Calu3 (cell line): ENCODE measurements around the gene CCNQ. TPM values are rescaled to one million over a fixed set of nuclear protein-coding genes. Genes with fewer than 3 reads are reported as not detected.
"Not testable (repeated sequence)": the region's sequence is repeated elsewhere in the genome, so short reads cannot be mapped to it uniquely, and the experiment has no call there.

Source experiments
- BruUV-seq: library from RNA; stranded (reverse); fragments of 400-500 nt; replicated peaks from 2 replicates; lab custom pipeline; 2021; lab: Mats Ljungman, UMichigan
- CTCF ChIA-PET: fragments of 300-600 bp; sonication (Branson Sonifier 250); formaldehyde crosslinking; loops from one replicate; lab custom pipeline; 2022; ENCODE audit warnings: antibody characterized with exemption; lab: Charles Lee
- DNase-seq: peaks from one replicate; pipeline ENCODE4 v3.0.0; 2022
- H3K27ac Mint-ChIP-seq: one replicate; pipeline ENCODE4 v1.8.0; 2022; ENCODE audit warnings: mixed read lengths; ENCODE audit not compliant: unreplicated experiment
- H3K27me3 Mint-ChIP-seq: one replicate; pipeline ENCODE4 v1.8.0; 2022; ENCODE audit warnings: mixed read lengths; ENCODE audit not compliant: unreplicated experiment
- H3K36me3 Mint-ChIP-seq: one replicate; pipeline ENCODE4 v1.8.0; 2022; ENCODE audit warnings: mild to moderate bottlenecking, moderate library complexity, mixed read lengths; ENCODE audit not compliant: insufficient read depth, unreplicated experiment
- H3K4me1 Mint-ChIP-seq: one replicate; pipeline ENCODE4 v1.8.0; 2022; ENCODE audit warnings: mild to moderate bottlenecking, low read depth, mixed read lengths; ENCODE audit not compliant: unreplicated experiment
- H3K4me3 Mint-ChIP-seq: one replicate; pipeline ENCODE4 v1.8.0; 2022; ENCODE audit warnings: mild to moderate bottlenecking, low read depth, moderate library complexity, mixed read lengths; ENCODE audit not compliant: unreplicated experiment
- H3K9me3 Mint-ChIP-seq: one replicate; pipeline ENCODE4 v1.8.0; 2022; ENCODE audit warnings: low read depth, mixed read lengths; ENCODE audit not compliant: unreplicated experiment
- CTCF ChIP-seq: fragments of 200-600 bp; IDR thresholded peaks from one replicate; pipeline ENCODE4 v1.8.0; 2022; ENCODE audit warnings: antibody characterized with exemption; ENCODE audit not compliant: unreplicated experiment
- intact Hi-C: fragments of 100-400 bp; cut with micrococcal nuclease; formaldehyde crosslinking; loops from one replicate; pipeline ENCODE4 v1.10.0; 2022; ENCODE audit not compliant: unreplicated experiment
- total RNA-seq: library from RNA; stranded (reverse); gene quantifications from 2 replicates; pipeline ENCODE4 v1.2.3, GENCODE V29; 2022

Gene CCNQ
- total RNA-seq, 1 experiment from 2014 or later, result 18.9 TPM

DNA sequence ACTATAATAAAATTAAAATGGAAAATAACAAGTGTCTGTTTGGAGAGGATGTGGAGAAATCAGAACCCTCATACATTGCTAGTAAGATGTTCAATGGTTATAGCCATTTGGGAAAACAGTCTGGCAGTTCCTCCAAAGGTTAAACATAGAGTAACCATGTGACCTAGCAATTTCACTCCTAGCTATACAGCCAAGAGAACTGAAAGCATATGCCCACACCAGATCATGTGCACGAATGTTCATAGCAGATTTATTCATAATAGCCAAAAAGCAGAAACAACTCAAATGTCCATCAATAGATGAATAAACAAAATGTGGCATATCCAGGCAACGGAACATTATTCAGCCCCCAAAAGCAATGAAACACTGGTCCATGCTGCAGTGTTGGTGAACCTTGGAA is 9.4 kb upstream of the CCNQ start:
- no peak for TF ChIP-seq CTCF
- CTCF ChIA-PET, result interaction anchor here (1.3 kb wide), 1 partner anchor 100 kb away, joined by 3 read pairs; no protein-coding TSS in a partner anchor
- Mint-ChIP-seq H3K27me3 (peaks cover 67% of the 10 kb centered on the region), H3K4me3 (no peak overlapping the region), H3K4me1 (no peaks in the 10 kb centered on the region), H3K36me3 (peaks cover 11% of the 10 kb centered on the region), H3K9me3 (no peaks in the 10 kb centered on the region), H3K27ac (no peak overlapping the region)
- intact Hi-C loops, result no loop called here
- BruUV-seq, result no TSS peak
- no peak for DNase-seq

DNA sequence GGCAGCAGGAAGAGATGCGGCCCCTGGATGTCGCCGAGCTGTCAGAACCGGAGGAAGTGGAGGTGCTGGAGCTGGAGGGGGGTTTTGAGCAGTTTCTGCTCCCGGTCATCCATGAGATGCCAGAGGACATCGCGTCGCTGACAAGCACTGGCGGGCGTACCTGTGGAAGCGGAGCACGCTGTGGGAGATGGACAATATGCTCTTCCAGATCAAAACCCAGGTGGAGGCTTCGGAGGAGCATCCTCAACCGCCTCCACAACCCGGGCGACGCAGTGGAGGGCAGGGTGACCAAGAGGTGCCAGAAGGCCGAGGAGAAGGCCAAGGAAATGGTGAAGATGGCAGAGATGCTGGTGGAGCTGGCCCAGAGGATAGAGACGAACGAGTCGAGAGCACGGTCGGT is 7.6 kb upstream of the CCNQ start:
- intact Hi-C loops, result no loop called here
- H3K36me3 Mint-ChIP-seq, result peaks cover 11% of the 10 kb centered on the region
- peaks cover 2% of the 10 kb centered on the region for H3K4me1 Mint-ChIP-seq
- no peak for TF ChIP-seq CTCF
- H3K27me3 Mint-ChIP-seq, result peaks cover 74% of the 10 kb centered on the region
- no TSS peak for BruUV-seq
- H3K27ac Mint-ChIP-seq, result no peak overlapping the region
- DNase-seq, result no peak
- H3K9me3 Mint-ChIP-seq, result no peaks in the 10 kb centered on the region
- H3K4me3 Mint-ChIP-seq, result no peak overlapping the region
- CTCF ChIA-PET, result interaction anchor here (1.5 kb wide), 1 partner anchor 30 kb away, joined by 3 read pairs; no protein-coding TSS in a partner anchor

DNA sequence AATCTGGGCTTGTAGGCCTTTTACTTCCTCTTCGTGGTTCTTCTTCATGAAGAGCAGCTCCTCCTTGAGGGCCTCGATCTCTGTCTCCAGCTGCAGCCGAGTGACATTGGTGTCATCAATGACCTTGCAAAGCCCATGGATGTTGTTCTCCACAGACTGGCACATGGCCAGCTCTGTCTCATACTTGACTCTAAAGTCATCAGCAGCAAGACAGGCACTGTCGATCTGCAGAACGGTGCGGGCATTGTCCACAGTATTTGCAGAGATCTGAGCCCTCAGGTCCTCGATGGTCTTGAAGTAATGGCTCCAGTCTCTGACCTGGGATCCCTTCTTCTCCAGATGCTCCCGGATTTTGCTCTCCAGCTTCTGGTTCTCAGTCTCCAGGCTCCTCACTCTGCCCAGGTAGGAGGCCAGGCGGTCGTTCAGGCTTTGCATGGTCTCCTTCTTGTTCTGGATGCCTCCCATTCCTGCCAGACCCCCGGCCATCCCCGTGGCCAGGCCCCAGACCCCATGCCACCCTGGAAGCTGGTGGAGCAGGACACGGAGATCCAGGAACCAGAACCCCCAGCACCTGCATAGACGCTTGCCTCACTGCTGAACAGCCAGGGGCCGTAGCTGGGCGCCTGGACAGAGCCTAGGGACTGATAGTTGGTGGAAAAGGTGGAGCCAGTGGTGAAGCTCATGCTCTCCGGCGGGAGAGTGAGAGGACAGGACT is 5.9 kb upstream of the CCNQ start:
- H3K9me3 Mint-ChIP-seq, H3K27ac Mint-ChIP-seq, BruUV-seq, intact Hi-C loops, DNase-seq, H3K4me3 Mint-ChIP-seq: not testable (repeated sequence)
- Mint-ChIP-seq H3K27me3 (peaks cover 71% of the 10 kb centered on the region), H3K4me1 (peaks cover 18% of the 10 kb centered on the region), H3K36me3 (peaks cover 16% of the 10 kb centered on the region)
- CTCF ChIA-PET, result interaction anchor here (1.5 kb wide), 1 partner anchor 31 kb away, joined by 3 read pairs; no protein-coding TSS in a partner anchor

DNA sequence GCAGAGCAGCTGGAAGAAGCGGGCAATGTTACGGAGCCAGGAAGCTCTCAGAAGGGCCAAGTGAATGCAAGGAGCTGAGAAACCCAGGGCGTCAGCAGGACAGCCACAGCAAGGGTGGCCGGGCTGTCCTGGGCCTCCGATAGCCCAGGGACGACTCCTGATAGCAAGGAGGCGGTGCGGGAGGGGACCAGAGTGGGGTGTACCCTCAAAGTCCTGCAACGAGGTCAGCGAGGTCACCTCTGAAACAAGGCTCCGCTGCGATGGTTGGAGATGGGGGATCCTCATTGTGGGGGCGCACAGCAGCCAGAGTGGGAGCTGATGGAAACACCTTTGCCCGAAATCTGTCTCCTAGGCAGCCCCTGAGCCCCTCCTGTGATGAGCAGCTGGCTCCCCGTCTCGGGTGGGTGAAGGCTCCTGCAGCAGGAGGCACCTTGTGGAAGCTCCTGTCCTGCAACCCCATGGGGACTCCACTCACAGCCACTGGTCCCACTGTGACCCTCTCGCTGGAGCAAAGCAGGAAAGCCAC is 4.3 kb upstream of the CCNQ start:
- Mint-ChIP-seq H3K4me1 (peaks cover 19% of the 10 kb centered on the region), H3K27me3 (peaks cover 55% of the 10 kb centered on the region), H3K27ac (no peak overlapping the region), H3K36me3 (peaks cover 24% of the 10 kb centered on the region), H3K4me3 (no peak overlapping the region), H3K9me3 (no peaks in the 10 kb centered on the region)
- DNase-seq, result no peak
- intact Hi-C loops, result no loop called here
- CTCF ChIA-PET, result no interaction called here
- TF ChIP-seq CTCF, result no peak
- BruUV-seq, result no TSS peak

DNA sequence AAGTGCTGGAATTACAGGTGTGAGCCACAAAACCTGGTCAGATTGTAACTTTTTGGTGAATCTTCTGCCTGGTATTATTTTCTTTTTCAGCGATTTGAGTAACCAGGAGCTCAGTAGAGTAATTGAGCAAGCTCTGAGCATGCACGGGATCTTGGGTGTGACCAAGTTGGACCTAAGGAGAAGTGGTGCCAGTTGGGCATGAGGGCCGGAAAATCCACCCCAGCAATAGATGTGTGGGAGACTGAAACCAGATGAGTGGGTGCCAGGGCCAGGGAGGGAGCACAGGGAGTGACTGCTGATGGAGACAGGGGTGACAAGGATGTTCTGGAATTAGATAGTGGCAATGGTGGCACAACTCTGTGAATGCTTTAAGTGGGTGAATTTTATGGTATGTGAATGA is 3.7 kb upstream of the CCNQ start:
- Mint-ChIP-seq H3K27ac (no peak overlapping the region), H3K9me3 (no peaks in the 10 kb centered on the region), H3K36me3 (peaks cover 30% of the 10 kb centered on the region), H3K4me3 (no peak overlapping the region), H3K27me3 (peaks cover 49% of the 10 kb centered on the region), H3K4me1 (peaks cover 19% of the 10 kb centered on the region)
- no peak for TF ChIP-seq CTCF
- intact Hi-C loops, result no loop called here
- no TSS peak for BruUV-seq
- DNase-seq, result no peak
- CTCF ChIA-PET, result no interaction called here
